ENCODE results near the gene MMP2. TPM values are rescaled to one million over a fixed set of nuclear protein-coding genes. Genes with fewer than 3 reads are reported as not detected.

Gene MMP2
- total and polyA plus RNA-seq, 2 of the 13 experiments (the other 11 are each of a cell fraction or from before 2014, with no cell fraction given): 0.31 to 1.3 TPM

DNA sequence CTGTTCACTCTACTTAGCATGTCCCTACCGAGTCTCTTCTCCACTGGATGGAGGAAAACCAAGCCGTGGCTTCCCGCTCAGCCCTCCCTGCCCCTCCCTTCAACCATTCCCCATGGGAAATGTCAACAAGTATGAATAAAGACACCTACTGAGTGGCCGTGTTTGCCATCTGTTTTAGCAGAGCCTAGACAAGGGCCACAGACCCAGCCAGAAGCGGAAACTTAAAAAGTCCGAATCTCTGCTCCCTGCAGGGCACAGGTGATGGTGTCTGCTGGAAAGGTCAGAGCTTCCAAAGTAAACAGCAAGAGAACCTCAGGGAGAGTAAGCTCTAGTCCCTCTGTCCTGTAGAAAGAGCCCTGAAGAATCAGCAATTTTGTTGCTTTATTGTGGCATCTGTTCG, 27.1 kb downstream of the MMP2 start:
- Histone ChIP-seq H2AFZ (ENCODE audit: low read length) (no peak overlapping the region), H3K9ac (ENCODE audit: insufficient read depth, low read depth, low read length) (no peak overlapping the region), H3K27me3 (ENCODE audit: control insufficient read depth in 1 of 2, insufficient read depth in 2 of 2, low read length in 2 of 2) (no peaks in the 10 kb centered on the region), H3K4me3 (replicated peaks in 1 of 3; ENCODE audit: insufficient read depth in 1 of 3, low read depth in 2 of 3, low read length in 3 of 3) (peak overlapping the region in 1 of 3 experiments; percentile 31; a peak in 1 of 6 replicates), H3K4me1 (ENCODE audit: insufficient read depth, low read length) (peaks cover 59% of the 10 kb centered on the region), H3K36me3 (replicated peaks in 1 of 2; ENCODE audit: control insufficient read depth in 1 of 2, insufficient read depth in 2 of 2, low read length in 2 of 2) (no peaks in the 10 kb centered on the region), H3K9me3 (ENCODE audit: low read length) (no peaks in the 10 kb centered on the region), H3K4me2 (ENCODE audit: low read depth, low read length) (peak overlapping the region; percentile 59), H3K27ac (ENCODE audit: extremely low read length, insufficient read depth, low read length) (no peak overlapping the region), H4K20me1 (ENCODE audit: insufficient read depth, low read length) (no peaks in the 10 kb centered on the region), H3K79me2 (ENCODE audit: insufficient read depth, low read length) (peaks cover 6% of the 10 kb centered on the region)
- FAIRE-seq: no peak
- peak; percentile 4; the same call in 1 of the 3 replicates for ATAC-seq
- ChIA-PET POLR2A (no interaction called here), CTCF (ENCODE audit: low intra/inter-chr PET ratio, low total read pairs) (no interaction called here)
- 2% methylated on average over 7 of the region's 7 CpGs for WGBS (ENCODE audit: low lambda C conversion rate)
- BruUV-seq (replicated peaks): no TSS peak
- in situ Hi-C loops (cut with HindIII; ENCODE audit: extremely low pct_ligation_motif_present, low pct_unique_long_range_greater_than_20kb): no loop called here
- DNase-seq (ENCODE audit: low spot score): peak; percentile 82
- intact Hi-C loops (cut with micrococcal nuclease; ENCODE audit: unreplicated experiment): loop anchor here (5.0 kb wide), 1 partner anchor 116 kb away; no protein-coding TSS in a partner anchor
- TF ChIP-seq POGZ (CRISPR knock-in tag; IDR thresholded peaks at IDR 0.05) (0 out of 2 replicates have a peak, but pooled peaks have one; percentile 22), GATAD2A (CRISPR knock-in tag; IDR thresholded peaks at IDR 0.05) (0 out of 2 replicates have a peak, but pooled peaks have one; percentile 39), ZNF761 (CRISPR knock-in tag; conservative IDR thresholded peaks at IDR 0.05) (no peak), PHF21A (CRISPR knock-in tag; IDR thresholded peaks at IDR 0.05) (0 out of 2 replicates have a peak, but pooled peaks have one; percentile 32), GFI1 (CRISPR knock-in tag; IDR thresholded peaks at IDR 0.05; ENCODE audit: borderline replicate concordance) (peak; percentile 77; the same call in 1 of the 2 replicates), ELF3 (CRISPR knock-in tag; IDR thresholded peaks at IDR 0.05) (peak; percentile 53; the same call in 1 of the 2 replicates), FOXK1 (CRISPR knock-in tag; IDR thresholded peaks at IDR 0.05; ENCODE audit: borderline replicate concordance, low read depth) (peak; percentile 55; the same call in 1 of the 2 replicates), THAP11 (CRISPR knock-in tag; IDR thresholded peaks at IDR 0.05) (peak; percentile 21; the same call in 1 of the 2 replicates), FOXA3 (CRISPR knock-in tag; IDR thresholded peaks at IDR 0.05) (peak; percentile 84), NR2F6 (IDR thresholded peaks at IDR 0.05) (peak; percentile 74), NR2F6 (CRISPR knock-in tag; IDR thresholded peaks at IDR 0.05) (peak; percentile 69), ZKSCAN1 (IDR thresholded peaks at IDR 0.05; ENCODE audit: low read length) (peak; percentile 86)
- TF ChIP-seq, protein P1, sequence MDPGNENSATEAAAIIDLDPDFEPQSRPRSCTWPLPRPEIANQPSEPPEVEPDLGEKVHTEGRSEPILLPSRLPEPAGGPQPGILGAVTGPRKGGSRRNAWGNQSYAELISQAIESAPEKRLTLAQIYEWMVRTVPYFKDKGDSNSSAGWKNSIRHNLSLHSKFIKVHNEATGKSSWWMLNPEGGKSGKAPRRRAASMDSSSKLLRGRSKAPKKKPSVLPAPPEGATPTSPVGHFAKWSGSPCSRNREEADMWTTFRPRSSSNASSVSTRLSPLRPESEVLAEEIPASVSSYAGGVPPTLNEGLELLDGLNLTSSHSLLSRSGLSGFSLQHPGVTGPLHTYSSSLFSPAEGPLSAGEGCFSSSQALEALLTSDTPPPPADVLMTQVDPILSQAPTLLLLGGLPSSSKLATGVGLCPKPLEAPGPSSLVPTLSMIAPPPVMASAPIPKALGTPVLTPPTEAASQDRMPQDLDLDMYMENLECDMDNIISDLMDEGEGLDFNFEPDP (CRISPR knock-in tag; conservative IDR thresholded peaks at IDR 0.05): no peak
- TF ChIP-seq, protein P2, sequence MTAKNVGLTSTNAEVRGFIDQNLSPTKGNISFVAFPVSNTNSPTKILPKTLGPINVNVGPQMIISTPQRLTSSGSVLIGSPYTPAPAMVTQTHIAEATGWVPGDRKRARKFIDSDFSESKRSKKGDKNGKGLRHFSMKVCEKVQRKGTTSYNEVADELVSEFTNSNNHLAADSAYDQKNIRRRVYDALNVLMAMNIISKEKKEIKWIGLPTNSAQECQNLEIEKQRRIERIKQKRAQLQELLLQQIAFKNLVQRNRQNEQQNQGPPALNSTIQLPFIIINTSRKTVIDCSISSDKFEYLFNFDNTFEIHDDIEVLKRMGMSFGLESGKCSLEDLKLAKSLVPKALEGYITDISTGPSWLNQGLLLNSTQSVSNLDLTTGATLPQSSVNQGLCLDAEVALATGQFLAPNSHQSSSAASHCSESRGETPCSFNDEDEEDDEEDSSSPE (CRISPR knock-in tag; IDR thresholded peaks at IDR 0.05): no peak
- TF ChIP-seq, protein P3, sequence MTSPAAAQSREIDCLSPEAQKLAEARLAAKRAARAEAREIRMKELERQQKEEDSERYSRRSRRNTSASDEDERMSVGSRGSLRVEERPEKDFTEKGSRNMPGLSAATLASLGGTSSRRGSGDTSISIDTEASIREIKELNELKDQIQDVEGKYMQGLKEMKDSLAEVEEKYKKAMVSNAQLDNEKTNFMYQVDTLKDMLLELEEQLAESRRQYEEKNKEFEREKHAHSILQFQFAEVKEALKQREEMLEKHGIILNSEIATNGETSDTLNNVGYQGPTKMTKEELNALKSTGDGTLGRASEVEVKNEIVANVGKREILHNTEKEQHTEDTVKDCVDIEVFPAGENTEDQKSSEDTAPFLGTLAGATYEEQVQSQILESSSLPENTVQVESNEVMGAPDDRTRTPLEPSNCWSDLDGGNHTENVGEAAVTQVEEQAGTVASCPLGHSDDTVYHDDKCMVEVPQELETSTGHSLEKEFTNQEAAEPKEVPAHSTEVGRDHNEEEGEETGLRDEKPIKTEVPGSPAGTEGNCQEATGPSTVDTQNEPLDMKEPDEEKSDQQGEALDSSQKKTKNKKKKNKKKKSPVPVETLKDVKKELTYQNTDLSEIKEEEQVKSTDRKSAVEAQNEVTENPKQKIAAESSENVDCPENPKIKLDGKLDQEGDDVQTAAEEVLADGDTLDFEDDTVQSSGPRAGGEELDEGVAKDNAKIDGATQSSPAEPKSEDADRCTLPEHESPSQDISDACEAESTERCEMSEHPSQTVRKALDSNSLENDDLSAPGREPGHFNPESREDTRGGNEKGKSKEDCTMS (CRISPR knock-in tag; conservative IDR thresholded peaks at IDR 0.05): no peak
- TF ChIP-seq, protein P4, sequence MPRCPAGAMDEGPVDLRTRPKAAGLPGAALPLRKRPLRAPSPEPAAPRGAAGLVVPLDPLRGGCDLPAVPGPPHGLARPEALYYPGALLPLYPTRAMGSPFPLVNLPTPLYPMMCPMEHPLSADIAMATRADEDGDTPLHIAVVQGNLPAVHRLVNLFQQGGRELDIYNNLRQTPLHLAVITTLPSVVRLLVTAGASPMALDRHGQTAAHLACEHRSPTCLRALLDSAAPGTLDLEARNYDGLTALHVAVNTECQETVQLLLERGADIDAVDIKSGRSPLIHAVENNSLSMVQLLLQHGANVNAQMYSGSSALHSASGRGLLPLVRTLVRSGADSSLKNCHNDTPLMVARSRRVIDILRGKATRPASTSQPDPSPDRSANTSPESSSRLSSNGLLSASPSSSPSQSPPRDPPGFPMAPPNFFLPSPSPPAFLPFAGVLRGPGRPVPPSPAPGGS (CRISPR knock-in tag; IDR thresholded peaks at IDR 0.05): no peak

Data from HepG2 (cell line).